ENCODE data around the gene GOLGA6C.
"Not testable (repeated sequence)": the region's sequence is repeated elsewhere in the genome, so short reads cannot be mapped to it uniquely, and the experiment has no call there.

DNA sequence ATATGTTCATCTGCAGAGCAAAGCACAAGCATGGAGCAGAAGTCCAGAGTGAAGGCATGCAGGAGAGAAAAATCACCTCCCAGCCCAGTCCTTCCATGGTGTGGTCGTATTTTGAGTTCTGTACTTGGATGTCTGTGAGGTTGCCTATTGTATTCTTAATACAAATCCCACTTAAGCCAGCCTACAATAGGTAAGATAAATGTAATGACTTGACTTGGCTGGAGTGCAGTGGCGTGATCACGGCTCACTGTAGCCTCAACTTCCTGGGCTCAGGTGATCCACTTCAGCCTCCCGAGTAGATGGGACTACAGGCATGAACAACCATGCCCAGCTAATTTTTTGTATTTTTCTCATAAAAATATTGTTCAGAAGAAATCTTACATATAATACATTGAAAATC lies 6.8 kb upstream of the GOLGA6C start:
- TF ChIP-seq, protein P1, sequence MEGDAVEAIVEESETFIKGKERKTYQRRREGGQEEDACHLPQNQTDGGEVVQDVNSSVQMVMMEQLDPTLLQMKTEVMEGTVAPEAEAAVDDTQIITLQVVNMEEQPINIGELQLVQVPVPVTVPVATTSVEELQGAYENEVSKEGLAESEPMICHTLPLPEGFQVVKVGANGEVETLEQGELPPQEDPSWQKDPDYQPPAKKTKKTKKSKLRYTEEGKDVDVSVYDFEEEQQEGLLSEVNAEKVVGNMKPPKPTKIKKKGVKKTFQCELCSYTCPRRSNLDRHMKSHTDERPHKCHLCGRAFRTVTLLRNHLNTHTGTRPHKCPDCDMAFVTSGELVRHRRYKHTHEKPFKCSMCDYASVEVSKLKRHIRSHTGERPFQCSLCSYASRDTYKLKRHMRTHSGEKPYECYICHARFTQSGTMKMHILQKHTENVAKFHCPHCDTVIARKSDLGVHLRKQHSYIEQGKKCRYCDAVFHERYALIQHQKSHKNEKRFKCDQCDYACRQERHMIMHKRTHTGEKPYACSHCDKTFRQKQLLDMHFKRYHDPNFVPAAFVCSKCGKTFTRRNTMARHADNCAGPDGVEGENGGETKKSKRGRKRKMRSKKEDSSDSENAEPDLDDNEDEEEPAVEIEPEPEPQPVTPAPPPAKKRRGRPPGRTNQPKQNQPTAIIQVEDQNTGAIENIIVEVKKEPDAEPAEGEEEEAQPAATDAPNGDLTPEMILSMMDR (conservative IDR thresholded peaks at IDR 0.05; ENCODE audit: low read length): not testable (repeated sequence)
- not testable (repeated sequence) for TF ChIP-seq EZH2phosphoT487 (IDR thresholded peaks at IDR 0.05; ENCODE audit: borderline replicate concordance, low read depth, low read length)
